Stimulated activated naive CD8-positive, alpha-beta T cell treated with anti-CD3 and anti-CD28 coated beads, Interleukin-15, Interleukin-2, amounts not matched to agents 100 U/mL and 50 U/mL, for 24 hours (primary cell): ENCODE results near the gene BEST1.
A peak's percentile ranks its signal among the peaks of the same experiment; 100 is the strongest.
"Not testable (repeated sequence)": the region's sequence is repeated elsewhere in the genome, so short reads cannot be mapped to it uniquely, and the experiment has no call there.

Experiments used
- ATAC-seq: fragments of 150-1000 bp; cut with Tn5 transposase; one replicate; pipeline ENCODE4 v1.10.0; 2021
- DNase-seq: peaks from one replicate; pipeline ENCODE4 v3.0.0; 2021

The BEST1 gene

GRCh38 chr11:61948505-61948904 lies 1.6 kb upstream of the BEST1 start:
- ATAC-seq (no peak), DNase-seq (no peak)

GRCh38 chr11:61949169-61950034 lies 749 bp upstream of the BEST1 start:
- ATAC-seq: peak; percentile 55
- no peak for DNase-seq

DNA sequence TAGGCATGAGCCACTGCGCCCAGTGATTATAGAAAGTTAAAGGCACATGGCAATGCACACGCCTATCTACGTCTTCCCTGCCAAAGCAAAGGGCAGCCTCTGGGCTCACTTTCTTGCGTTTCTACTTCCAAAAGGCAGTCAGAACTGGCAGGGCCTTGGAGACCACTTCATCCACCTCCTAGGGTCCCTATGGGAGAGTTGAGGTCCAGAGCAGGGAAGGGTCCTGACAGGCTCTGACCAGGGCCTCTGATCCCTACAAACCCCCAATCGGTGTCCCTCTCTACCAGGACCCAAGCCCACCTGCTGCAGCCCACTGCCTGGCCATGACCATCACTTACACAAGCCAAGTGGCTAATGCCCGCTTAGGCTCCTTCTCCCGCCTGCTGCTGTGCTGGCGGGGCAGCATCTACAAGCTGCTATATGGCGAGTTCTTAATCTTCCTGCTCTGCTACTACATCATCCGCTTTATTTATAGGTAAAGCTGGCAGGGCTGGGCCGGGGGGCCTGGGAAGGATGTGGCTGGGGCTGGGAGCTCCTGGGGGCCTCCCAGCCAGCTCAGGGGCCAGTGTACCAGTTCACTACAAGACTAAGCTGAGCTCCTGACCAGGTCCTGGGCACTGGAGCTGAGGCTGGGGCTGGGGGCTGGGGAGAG lies 1.5 kb downstream of the BEST1 start:
- DNase-seq: no peak

GRCh38 chr11:61952882-61953281 lies 2.7 kb downstream of the BEST1 start:
- ATAC-seq (no peak), DNase-seq (no peak)

More for the DNA sequence above, 1.5 kb downstream of the BEST1 start:
- no peak for ATAC-seq

DNA sequence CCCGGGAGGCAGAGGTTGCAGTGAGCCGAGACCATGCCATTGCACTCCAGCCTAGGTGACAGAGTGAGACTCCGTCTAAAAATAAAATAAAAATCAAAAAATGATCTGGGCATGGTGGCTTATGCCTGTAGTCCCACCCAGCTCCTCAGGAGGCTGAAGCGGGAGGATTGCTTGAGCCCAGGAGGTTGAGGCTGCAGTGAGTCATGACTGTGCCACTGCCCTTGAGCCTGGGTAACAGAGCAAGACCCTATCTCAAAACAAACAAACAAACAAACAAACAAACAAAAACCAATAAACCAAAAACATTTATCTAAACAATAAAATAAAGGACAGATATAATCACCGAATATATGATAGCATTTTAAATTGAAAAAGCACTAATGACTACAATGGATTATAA lies 3.5 kb downstream of the BEST1 start:
- not testable (repeated sequence) for DNase-seq, ATAC-seq

DNA sequence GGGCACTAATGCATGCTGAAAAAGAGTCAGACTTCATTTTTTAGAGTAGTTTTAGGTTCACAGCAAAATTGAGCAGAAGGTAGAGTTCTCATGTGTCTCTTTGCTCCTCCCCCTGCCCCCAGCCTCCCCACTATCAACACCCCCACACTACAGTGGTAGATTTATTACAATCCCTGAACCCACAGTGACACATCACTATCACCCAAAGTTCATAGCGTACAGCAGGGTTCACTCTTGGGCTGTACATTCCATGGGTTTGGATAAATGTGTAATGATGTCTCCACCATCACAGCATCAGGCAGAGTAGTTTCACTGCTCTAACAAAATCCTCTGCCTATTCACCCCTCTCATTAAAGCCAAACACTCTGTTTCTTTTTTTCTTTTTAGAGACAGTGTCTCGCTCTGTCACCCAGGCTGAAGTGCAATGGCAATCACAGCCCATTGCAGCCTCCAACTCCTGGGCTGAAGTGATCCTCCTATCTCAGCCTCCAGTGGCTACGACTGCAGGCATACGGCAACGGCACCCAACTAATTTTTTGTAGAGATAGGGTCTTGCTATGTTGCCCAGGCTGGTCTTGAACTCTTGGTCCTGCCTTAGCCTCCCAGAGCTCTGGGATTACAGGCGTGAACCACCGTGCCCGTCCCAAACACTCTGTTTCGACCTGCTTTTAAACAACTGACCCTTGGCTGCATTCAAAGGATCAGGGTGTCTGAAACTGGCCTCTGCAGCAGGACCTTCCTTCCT lies 4.1 kb downstream of the BEST1 start:
- ATAC-seq (no peak), DNase-seq (no peak)

GRCh38 chr11:61954851-61955421 lies 4.8 kb downstream of the BEST1 start:
- DNase-seq (no peak), ATAC-seq (peak; percentile 13)

GRCh38 chr11:61955422-61956135 lies 5.4 kb downstream of the BEST1 start:
- peak; percentile 11 for ATAC-seq
- DNase-seq: no peak

DNA sequence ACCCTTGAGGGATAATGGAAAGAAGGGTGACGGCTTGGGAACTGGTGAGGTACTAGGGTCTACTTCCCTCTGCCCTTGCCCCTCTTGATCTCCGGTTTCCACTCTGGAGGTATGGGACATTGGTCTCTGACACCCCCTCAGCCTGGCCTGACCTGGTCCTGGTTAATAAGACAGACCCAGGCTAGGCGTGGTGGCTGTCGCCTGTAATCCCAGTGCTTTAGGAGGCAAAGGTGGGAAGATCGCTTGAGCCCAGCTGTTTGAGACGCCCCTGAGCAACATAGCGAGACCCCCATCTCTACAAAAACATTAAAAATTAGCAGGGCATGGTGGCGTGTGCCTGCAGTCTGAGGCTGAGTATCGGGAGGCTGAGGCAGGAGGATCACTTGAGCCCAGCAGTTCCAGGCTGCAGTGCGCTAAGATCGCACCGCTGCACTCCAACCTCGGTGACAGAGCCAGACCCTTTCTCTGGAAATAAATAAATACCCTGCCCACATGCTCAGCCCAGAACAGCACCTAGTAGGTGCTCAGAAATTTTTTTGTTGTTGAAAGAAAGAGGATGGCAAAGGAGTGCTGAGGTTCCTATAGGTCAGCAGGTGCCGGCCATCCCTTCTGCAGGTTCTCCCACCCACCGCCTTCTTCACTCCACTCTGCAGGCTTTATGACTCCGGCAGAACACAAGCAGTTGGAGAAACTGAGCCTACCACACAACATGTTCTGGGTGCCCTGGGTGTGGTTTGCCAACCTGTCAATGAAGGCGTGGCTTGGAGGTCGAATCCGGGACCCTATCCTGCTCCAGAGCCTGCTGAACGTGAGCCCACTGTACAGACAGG lies 6.3 kb downstream of the BEST1 start:
- ATAC-seq (no peak), DNase-seq (no peak)

DNA sequence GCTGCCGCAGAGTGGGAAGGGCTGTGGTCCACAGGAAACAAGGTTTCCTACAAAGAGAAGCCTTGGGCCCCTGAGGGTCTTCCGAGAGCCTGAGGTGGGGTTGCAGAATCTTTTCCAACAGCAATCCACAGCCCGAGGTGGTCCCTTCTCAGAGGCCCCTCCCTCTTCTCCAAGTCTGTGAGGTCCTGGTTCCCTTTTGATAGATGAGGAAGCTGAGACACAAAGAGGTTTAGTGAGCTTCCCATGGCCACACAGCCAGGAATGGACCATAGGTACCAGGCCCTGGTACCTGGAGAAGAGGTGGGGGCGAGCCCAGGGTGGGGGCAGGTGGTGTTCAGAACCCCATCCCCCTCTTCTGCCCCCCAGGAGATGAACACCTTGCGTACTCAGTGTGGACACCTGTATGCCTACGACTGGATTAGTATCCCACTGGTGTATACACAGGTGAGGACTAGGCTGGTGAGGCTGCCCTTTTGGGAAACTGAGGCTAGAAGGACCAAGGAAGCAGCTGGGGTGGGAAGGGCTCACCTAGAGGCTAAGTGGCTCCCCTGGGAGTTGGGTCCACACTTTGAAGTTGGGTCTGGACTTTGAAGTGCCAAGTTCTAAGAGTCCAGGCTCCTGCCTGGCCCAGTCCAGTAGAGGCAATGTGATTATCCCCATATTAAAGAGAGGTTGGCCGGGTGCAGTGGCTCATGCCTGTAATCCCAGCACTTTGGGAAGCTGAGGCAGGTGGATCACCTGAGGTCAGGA lies 7.0 kb downstream of the BEST1 start:
- ATAC-seq: no peak

GRCh38 chr11:61958590-61958989 lies 8.4 kb downstream of the BEST1 start:
- DNase-seq (no peak), ATAC-seq (no peak)

More for the DNA sequence above, 7.0 kb downstream of the BEST1 start:
- DNase-seq: no peak

GRCh38 chr11:61959114-61959513 lies 9.0 kb downstream of the BEST1 start:
- ATAC-seq: no peak
- DNase-seq: no peak

DNA sequence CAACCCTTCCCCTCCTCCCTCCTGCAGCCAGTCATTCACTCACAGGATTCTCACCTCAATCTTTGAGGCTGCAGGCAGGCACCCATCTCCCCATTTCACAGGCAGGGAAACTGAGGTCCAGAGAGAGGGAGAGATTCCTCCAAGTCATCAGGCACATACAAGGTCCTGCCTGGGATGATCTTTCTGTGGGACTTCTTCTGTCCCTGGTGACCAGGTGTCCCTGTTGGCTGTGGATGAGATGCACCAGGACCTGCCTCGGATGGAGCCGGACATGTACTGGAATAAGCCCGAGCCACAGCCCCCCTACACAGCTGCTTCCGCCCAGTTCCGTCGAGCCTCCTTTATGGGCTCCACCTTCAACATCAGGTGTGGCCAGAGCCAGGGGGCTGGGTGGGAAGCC lies 9.5 kb downstream of the BEST1 start:
- no peak for DNase-seq
- ATAC-seq: no peak

- no peak for DNase-seq
- ATAC-seq: no peak
Measured at GRCh38 chr11:61960532-61960931, 10.4 kb downstream of the BEST1 start.

- ATAC-seq (no peak), DNase-seq (no peak)
Measured at GRCh38 chr11:61961570-61962212, 11.5 kb downstream of the BEST1 start.

DNA sequence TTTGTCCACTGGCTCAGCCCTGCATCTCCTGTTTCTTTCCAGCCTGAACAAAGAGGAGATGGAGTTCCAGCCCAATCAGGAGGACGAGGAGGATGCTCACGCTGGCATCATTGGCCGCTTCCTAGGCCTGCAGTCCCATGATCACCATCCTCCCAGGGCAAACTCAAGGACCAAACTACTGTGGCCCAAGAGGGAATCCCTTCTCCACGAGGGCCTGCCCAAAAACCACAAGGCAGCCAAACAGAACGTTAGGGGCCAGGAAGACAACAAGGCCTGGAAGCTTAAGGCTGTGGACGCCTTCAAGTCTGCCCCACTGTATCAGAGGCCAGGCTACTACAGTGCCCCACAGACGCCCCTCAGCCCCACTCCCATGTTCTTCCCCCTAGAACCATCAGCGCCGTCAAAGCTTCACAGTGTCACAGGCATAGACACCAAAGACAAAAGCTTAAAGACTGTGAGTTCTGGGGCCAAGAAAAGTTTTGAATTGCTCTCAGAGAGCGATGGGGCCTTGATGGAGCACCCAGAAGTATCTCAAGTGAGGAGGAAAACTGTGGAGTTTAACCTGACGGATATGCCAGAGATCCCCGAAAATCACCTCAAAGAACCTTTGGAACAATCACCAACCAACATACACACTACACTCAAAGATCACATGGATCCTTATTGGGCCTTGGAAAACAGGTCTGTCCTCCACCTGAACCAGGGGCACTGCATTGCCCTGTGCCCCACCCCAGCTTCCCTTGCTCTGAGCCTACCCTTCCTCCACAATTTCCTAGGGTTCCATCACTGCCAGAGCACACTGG lies 12.3 kb downstream of the BEST1 start:
- ATAC-seq: no peak

GRCh38 chr11:61963016-61963281 lies 12.8 kb downstream of the BEST1 start:
- no peak for DNase-seq
- no peak for ATAC-seq

More for the DNA sequence above, 12.3 kb downstream of the BEST1 start:
- DNase-seq: no peak

- no peak for ATAC-seq
- no peak for DNase-seq
Measured at GRCh38 chr11:61963282-61964057, 13.3 kb downstream of the BEST1 start.
